Central memory CD8-positive, alpha-beta T cell (primary cell): ENCODE measurements around the gene SASH3.

Experiments
- ATAC-seq: fragments of 150-1000 bp; cut with Tn5 transposase; replicated peaks from 2 replicates; pipeline ENCODE4 v1.10.0; 2022; ENCODE audit warnings: mild to moderate bottlenecking, moderate FRiP score, moderate number of reproducible peaks; ENCODE audit not compliant: poor library complexity, severe bottlenecking; ENCODE audit errors: extremely low read depth
- DNase-seq, 2 donors: peaks; one replicate each; pipeline ENCODE4 v3.0.0; 2021; ENCODE audit warnings: low spot score in 2 of 2
- H3K27ac Mint-ChIP-seq: one replicate; pipeline ENCODE4 v1.8.0; 2022; ENCODE audit warnings: low read depth, mild to moderate bottlenecking, moderate library complexity, mixed read lengths
- H3K27me3 Mint-ChIP-seq: one replicate; pipeline ENCODE4 v1.8.0; 2022; ENCODE audit warnings: mixed read lengths
- H3K36me3 Mint-ChIP-seq: one replicate; pipeline ENCODE4 v1.8.0; 2022; ENCODE audit warnings: mild to moderate bottlenecking, moderate library complexity, mixed read lengths; ENCODE audit not compliant: insufficient read depth
- H3K4me1 Mint-ChIP-seq: one replicate; pipeline ENCODE4 v1.8.0; 2022; ENCODE audit warnings: mixed read lengths
- H3K4me3 Mint-ChIP-seq: one replicate; pipeline ENCODE4 v1.8.0; 2022; ENCODE audit warnings: mild to moderate bottlenecking, moderate library complexity, mixed read lengths
- H3K9me3 Mint-ChIP-seq: one replicate; pipeline ENCODE4 v1.8.0; 2022; ENCODE audit warnings: mixed read lengths

The SASH3 gene

DNA sequence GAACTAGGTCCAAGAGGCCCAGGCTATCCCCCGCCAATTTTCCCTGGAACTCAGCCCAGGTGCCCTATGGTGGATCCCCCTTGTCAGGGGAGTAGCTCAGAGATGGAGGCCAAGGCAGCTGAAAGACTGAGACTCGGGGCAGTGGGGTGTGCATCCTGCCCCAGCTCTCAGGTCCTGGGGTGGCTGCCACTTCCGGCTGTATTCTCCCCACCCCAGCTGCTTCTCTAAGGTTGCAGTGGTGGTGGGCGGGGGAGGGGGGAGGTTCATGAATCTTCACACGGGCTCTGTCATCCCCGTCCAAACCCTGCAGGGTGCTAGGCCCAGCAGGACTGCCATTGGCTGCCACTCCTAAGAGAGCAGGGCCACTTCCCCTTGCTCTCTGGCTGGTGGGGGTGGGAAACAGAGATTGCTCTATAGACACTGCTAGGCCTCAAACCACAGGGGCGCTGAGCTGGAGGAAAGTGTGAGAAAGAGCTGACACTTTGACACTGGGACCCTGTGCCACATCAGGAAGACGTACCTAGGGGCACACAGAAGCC, 1.5 kb downstream of the SASH3 start:
- H3K27ac Mint-ChIP-seq: peak overlapping the region; percentile 80
- no peaks in the 10 kb centered on the region for H3K9me3 Mint-ChIP-seq
- DNase-seq (peak; percentile 38 to 82), ATAC-seq (peak; percentile 88)
- H3K36me3 Mint-ChIP-seq: peaks cover 46% of the 10 kb centered on the region
- peak overlapping the region; percentile 91 for H3K4me3 Mint-ChIP-seq
- H3K27me3 Mint-ChIP-seq: no peaks in the 10 kb centered on the region
- H3K4me1 Mint-ChIP-seq: peaks cover 53% of the 10 kb centered on the region

DNA sequence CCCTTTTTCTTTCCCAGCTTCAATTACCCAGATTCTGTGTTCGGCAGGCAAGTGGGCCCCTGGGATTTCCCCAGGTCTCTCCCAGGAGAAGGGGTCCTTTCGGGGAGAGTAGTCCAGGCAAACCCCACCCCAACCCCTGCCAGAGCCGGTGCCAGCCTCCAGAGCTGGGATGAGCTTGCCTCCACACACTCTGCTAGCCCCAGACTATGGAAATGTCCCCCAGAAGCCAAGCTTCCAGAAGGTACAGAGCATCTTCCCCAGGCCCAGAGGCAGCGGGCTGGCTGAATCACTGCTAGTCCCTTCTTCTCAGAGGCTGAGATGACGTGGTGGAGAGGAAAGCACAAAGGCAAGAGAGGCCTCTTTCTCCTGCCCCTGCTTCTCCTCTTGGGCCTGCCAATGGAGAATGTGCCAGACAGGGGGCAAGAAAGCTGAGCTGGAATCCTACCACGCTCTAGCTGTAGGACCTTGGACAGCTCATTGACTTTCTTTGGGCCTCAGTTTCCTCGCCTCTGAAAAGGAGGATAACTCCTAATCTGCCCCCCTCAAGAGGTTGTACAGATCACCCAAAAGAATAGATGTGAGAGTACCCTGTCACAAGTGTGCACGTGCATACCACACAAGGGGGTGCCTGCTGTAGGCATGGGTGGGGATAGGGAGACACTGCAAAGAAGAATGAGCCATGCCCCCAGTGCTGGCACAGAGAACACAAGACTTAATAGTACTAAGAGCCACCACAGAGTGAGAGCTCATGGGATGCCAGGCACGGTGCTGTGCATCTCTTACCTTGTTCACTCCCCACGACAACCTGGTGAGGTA, 2.1 kb downstream of the SASH3 start:
- Mint-ChIP-seq H3K4me1 (peaks cover 56% of the 10 kb centered on the region), H3K9me3 (no peaks in the 10 kb centered on the region), H3K27me3 (no peaks in the 10 kb centered on the region), H3K27ac (peak overlapping the region; percentile 80), H3K4me3 (peak overlapping the region; percentile 91), H3K36me3 (peaks cover 53% of the 10 kb centered on the region)
- DNase-seq: no peak
- ATAC-seq: no peak

DNA sequence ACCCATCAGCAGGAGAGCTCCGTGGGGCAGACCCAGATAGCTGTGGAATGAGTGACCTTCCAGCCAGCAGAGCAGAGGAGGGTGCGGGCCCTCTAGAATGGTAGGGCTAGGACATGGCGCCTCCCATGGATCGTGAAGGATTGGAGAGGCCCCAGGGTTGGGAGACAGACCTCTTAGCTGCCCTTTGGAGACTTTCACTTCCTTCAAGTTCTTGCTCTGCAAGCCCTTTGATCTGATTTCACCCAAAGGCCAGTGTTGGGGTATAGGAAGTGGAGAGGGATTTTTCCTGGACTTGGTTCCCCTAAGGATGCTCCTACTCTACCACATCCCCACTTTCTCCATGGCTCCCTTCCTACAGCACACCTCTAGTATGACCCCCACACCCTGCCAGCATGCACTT, 3.0 kb downstream of the SASH3 start:
- H3K36me3 Mint-ChIP-seq: peaks cover 60% of the 10 kb centered on the region
- no peak for ATAC-seq
- DNase-seq: no peak

DNA sequence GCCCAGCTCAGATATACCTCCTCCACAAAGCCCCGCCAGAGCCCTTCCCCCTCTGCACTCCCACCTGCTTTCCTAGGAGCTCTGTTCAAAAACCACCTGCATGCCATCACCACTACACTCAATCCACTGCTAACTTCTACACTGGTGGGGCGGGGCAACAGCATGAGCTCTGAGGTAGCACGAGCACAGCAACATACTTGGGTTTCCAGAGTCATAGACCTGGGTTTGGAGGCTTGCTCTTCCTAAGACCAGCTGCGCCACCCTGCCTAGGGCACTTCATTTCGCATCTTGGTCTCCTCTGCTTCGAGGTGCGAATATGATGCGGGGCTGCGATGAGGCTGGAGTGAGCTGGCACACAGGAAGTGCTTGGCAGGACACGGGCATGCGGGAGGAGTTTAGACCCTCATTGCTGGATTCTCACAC, 3.6 kb downstream of the SASH3 start:
- ATAC-seq (no peak), DNase-seq (no peak)
- H3K27me3 Mint-ChIP-seq: no peaks in the 10 kb centered on the region
- peaks cover 64% of the 10 kb centered on the region for H3K36me3 Mint-ChIP-seq
- peaks cover 57% of the 10 kb centered on the region for H3K4me1 Mint-ChIP-seq
- no peaks in the 10 kb centered on the region for H3K9me3 Mint-ChIP-seq
- H3K27ac Mint-ChIP-seq: peak overlapping the region; percentile 81
- H3K4me3 Mint-ChIP-seq: peak overlapping the region; percentile 91

More for the DNA sequence above, 3.0 kb downstream of the SASH3 start:
- peak overlapping the region; percentile 81 for H3K27ac Mint-ChIP-seq
- H3K27me3 Mint-ChIP-seq: no peaks in the 10 kb centered on the region
- H3K4me1 Mint-ChIP-seq: peaks cover 56% of the 10 kb centered on the region
- peak overlapping the region; percentile 91 for H3K4me3 Mint-ChIP-seq
- H3K9me3 Mint-ChIP-seq: no peaks in the 10 kb centered on the region

DNA sequence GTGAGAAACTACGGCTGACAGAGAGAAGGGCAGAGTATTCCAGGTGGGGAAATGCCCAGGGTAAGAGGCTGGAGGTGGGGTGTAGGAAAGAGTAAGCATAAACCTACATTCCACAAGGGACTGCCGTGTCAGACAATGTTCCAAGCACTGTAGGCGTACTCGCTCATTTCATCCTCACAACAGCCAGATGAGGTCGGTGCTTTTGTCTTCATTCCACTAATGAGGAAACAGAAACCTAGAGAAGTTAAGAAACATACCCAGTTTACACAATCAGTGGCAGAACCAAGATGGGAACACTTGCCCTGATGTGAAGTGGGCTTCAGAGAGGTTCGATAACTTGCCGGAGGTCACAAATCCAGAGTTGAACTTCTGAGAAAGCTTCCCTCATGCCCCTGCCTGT, 4.6 kb downstream of the SASH3 start:
- ATAC-seq (no peak), DNase-seq (no peak)
- peaks cover 74% of the 10 kb centered on the region for H3K36me3 Mint-ChIP-seq
- H3K27me3 Mint-ChIP-seq: no peaks in the 10 kb centered on the region
- no peak overlapping the region for H3K27ac Mint-ChIP-seq
- H3K9me3 Mint-ChIP-seq: no peaks in the 10 kb centered on the region
- peaks cover 53% of the 10 kb centered on the region for H3K4me1 Mint-ChIP-seq
- H3K4me3 Mint-ChIP-seq: peak overlapping the region; percentile 91

DNA sequence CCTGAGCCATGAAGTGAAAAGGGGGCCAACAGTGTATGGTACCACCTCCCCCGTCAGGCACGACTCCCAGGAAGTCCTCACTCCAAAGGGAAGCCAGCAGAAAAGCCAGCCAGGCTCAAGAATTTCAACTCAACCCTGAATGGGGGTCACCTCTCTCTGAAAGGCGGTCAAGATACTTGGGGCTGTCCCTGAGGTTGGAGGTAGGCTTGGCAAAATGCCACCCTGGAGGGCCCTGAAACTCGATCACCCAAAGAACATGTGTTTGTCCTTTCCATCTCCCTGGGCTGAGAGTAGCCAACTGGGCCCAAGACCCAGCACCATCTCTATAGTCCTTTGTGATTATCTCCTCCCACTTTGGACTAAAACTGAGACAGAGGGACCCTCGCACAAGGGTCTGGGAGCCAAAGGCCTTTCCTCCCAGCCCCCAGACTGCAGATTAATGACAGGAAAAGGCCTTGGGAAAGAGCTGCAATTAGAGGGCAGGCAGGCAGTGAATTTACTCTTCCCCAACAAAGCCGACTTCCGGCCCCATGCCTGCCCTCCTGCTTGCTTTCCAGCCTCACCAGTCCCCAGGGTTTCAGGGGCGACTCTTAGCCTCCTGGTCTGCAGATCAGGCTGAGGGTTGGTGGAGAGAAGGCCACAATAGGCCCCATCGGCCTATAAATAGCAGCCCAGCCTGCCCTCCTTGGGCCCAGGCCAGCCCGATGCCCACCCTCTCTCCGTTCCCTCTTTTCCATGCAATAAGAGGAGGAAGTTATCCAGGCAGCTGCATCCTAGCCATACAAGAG, 5.6 kb downstream of the SASH3 start:
- H3K4me1 Mint-ChIP-seq: peaks cover 51% of the 10 kb centered on the region
- DNase-seq (no peak), ATAC-seq (no peak)
- H3K36me3 Mint-ChIP-seq: peaks cover 77% of the 10 kb centered on the region
- H3K27me3 Mint-ChIP-seq: no peaks in the 10 kb centered on the region
- H3K4me3 Mint-ChIP-seq: peak overlapping the region; percentile 91
- peak overlapping the region; percentile 62 for H3K27ac Mint-ChIP-seq
- H3K9me3 Mint-ChIP-seq: no peaks in the 10 kb centered on the region

DNA sequence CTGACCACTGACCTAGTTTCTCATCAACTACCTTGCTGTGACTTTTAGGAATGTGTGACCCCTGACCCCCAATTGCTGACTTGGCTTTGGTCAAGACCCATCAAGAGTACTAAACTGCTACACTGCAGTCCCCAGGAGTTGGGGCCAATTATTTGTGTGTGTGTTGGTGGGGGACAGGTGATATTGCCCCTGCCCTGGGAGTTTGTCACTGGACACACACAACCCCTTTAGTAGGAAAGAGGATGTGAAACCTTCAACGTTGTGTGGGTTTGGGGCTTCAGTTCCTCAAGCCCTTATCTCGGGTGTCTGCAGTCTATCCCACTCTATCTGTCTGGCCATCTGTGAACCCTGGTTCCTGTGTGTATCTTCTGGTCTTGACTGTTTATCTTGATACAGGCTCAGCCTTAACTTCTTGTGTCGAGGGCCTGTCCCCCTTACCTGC, 6.5 kb downstream of the SASH3 start:
- Mint-ChIP-seq H3K27me3 (no peaks in the 10 kb centered on the region), H3K4me1 (peaks cover 51% of the 10 kb centered on the region), H3K9me3 (no peaks in the 10 kb centered on the region), H3K4me3 (peak overlapping the region; percentile 91), H3K36me3 (peaks cover 83% of the 10 kb centered on the region), H3K27ac (peak overlapping the region; percentile 89)
- ATAC-seq (no peak), DNase-seq (no peak)

DNA sequence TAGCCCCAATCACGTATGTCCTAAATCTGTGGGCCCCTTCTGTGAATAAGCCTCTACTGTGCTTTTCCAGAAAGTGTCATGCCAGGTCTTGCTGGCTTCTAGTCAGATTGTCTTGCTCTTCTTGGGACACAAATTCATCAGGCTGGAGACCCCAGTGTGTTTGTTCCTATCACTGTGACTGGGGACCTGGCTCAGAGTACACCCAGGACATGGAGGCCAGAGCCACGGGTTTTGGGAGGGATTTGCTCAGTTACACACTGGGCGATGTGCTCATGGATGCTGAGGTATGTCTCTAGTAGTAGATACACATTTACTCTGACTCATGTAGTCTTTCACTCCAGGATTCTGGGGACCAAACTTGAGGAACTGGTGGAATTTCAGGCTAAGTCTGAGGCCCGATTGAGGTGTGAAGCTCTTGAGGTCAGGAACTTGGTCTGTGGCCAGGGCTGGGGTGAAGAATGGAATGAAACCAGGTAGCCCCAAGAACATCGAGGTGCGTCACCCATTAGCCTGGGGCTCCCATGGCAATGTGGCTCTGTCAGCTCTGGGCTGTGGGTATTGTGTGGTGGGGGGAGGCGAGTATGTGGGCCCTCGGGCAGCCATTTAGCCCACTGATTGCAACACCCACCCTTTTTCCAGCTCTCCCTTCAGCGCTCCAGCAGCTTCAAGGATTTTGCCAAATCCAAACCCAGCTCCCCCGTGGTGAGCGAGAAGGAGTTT, 7.7 kb downstream of the SASH3 start:
- no peak for DNase-seq
- Mint-ChIP-seq H3K4me1 (peaks cover 51% of the 10 kb centered on the region), H3K27ac (peak overlapping the region; percentile 89), H3K9me3 (no peaks in the 10 kb centered on the region), H3K4me3 (peak overlapping the region; percentile 91), H3K27me3 (no peaks in the 10 kb centered on the region), H3K36me3 (peaks cover 83% of the 10 kb centered on the region)
- no peak for ATAC-seq

DNA sequence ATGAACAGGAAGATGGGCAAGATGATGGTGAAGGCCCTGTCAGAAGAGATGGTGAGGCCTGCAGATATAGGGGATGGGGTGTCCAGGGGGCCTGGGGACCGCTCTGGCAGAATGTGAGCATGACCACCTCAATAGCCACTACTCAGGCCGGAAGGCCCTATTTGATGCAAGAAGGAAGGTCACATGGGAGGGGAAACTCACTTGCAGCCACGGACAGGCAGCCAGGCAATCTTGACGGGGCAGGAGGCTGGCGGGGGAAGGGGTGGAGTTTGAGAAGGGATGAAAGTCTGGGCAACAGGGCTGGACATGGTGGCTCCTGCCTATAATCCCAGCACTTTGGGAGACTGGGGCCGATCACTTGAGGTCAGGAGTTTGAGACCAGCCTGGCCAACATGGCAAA, 8.8 kb downstream of the SASH3 start:
- no peak for DNase-seq
- peaks cover 42% of the 10 kb centered on the region for H3K4me1 Mint-ChIP-seq
- peaks cover 80% of the 10 kb centered on the region for H3K36me3 Mint-ChIP-seq
- H3K4me3 Mint-ChIP-seq: peak overlapping the region; percentile 48
- no peak for ATAC-seq
- H3K27me3 Mint-ChIP-seq: no peaks in the 10 kb centered on the region
- peak overlapping the region; percentile 91 for H3K27ac Mint-ChIP-seq
- H3K9me3 Mint-ChIP-seq: no peaks in the 10 kb centered on the region

DNA sequence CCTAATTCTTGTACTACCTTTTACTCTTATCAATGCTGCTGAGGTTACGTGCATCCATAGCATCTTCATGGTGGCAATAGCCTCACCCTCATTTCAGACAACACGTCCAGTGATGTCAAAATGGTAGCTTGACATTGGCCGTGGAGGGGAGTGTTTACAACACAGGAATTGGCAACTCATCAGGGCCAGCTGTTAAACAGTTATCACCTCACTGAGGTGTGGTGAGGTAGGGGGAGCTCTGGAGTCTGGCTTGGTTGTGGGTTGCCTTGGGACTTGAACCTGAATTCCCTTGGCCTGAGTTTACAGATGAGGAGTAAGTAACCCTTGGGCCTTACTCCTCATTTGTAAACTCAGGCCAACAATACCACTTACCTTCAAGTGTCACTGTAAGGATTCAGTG, 10.4 kb downstream of the SASH3 start:
- no peaks in the 10 kb centered on the region for H3K9me3 Mint-ChIP-seq
- H3K27ac Mint-ChIP-seq: no peak overlapping the region
- H3K27me3 Mint-ChIP-seq: no peaks in the 10 kb centered on the region
- ATAC-seq: no peak
- H3K4me3 Mint-ChIP-seq: no peak overlapping the region
- no peak for DNase-seq
- H3K36me3 Mint-ChIP-seq: peaks cover 80% of the 10 kb centered on the region
- peaks cover 32% of the 10 kb centered on the region for H3K4me1 Mint-ChIP-seq

DNA sequence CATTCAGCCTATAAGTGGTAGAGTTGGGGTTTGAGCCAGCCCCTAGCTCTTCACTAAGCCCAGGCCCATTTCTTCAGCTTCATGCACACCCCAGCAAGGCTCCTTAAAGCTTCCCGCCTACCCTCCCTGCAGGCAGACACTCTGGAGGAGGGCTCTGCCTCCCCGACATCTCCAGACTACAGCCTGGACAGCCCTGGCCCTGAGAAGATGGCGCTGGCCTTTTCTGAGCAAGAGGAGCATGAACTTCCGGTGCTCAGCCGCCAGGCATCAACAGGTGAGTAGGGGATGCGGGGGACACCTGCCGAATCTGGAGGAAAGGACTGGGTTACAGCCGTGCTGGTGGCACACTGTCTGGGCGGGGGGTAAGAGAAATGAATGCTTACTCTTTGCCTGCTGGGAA, 11.1 kb downstream of the SASH3 start:
- Mint-ChIP-seq H3K27me3 (no peaks in the 10 kb centered on the region), H3K27ac (no peak overlapping the region), H3K36me3 (peaks cover 75% of the 10 kb centered on the region), H3K4me3 (no peak overlapping the region), H3K4me1 (peaks cover 26% of the 10 kb centered on the region), H3K9me3 (no peaks in the 10 kb centered on the region)
- ATAC-seq (no peak), DNase-seq (no peak)

DNA sequence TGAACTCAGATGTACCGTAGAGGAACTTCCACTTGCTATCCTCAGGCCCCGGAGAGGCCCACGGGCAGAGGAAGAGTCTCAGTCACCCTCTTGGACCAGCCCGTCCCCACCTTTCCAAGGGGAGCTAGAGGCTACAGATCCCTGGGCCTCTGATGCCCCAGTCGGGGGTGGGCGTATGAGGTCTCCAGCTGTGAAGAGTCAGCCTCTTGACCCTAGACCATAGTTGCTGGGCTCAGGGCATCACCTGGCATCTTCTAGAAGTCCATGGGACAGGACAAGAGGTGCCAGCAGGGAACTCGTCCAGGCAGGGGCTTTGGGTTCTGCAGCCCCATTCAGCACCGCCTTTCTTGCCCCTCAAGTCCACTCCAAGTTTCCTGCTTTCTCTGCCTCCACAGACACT, 11.6 kb downstream of the SASH3 start:
- Mint-ChIP-seq H3K36me3 (peaks cover 76% of the 10 kb centered on the region), H3K4me3 (no peak overlapping the region), H3K4me1 (peaks cover 21% of the 10 kb centered on the region), H3K9me3 (no peaks in the 10 kb centered on the region), H3K27me3 (no peaks in the 10 kb centered on the region), H3K27ac (no peak overlapping the region)
- ATAC-seq (no peak), DNase-seq (no peak)
